Ishikawa (cell line): ENCODE results near the gene LAMB1.

ENCODE experiments used
- FOXM1 ChIP-seq: IDR thresholded peaks from 2 replicates; pipeline ENCODE4 v1.6.1; 2012; ENCODE audit warnings: low read depth, borderline replicate concordance
- RAD21 ChIP-seq: IDR thresholded peaks from 2 replicates; pipeline ENCODE4 v1.6.1; 2012; ENCODE audit warnings: low read depth
- TF ChIP-seq, protein P1 (sequence below): IDR thresholded peaks from 2 replicates; pipeline ENCODE4 v1.6.1; 2012

- TF ChIP-seq RAD21 (no peak), FOXM1 (no peak)
- TF ChIP-seq, protein P1, sequence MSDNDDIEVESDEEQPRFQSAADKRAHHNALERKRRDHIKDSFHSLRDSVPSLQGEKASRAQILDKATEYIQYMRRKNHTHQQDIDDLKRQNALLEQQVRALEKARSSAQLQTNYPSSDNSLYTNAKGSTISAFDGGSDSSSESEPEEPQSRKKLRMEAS = no peak
Observed at GRCh38 chr7:107967420-107967819, 35.5 kb downstream of the LAMB1 start.
